GM18499 (cell line): Measurements from ENCODE around the gene NR3C2.
"Not testable (repeated sequence)": the region's sequence is repeated elsewhere in the genome, so short reads cannot be mapped to it uniquely, and the experiment has no call there.

Experiments used
- ATAC-seq: cut with Tn5 transposase; IDR thresholded peaks from one replicate; pipeline ENCODE4 v1.9.1; 2021; ENCODE audit warnings: moderate number of reproducible peaks; ENCODE audit not compliant: insufficient read depth, unreplicated experiment

Gene NR3C2

GRCh38 chr4:148184922-148185321 lies 257.3 kb downstream of the NR3C2 start:
- ATAC-seq = no peak

GRCh38 chr4:148182230-148182911 lies 259.8 kb downstream of the NR3C2 start:
- ATAC-seq = no peak

- no peak for ATAC-seq
These were observed 268.7 kb downstream of the NR3C2 start for GRCh38 chr4:148173397-148174017.

- ATAC-seq = no peak
These were observed 270.6 kb downstream of the NR3C2 start for GRCh38 chr4:148171596-148171995.

GRCh38 chr4:148170408-148171365 lies 271.5 kb downstream of the NR3C2 start:
- no peak for ATAC-seq

- ATAC-seq = no peak
These were observed 276.1 kb downstream of the NR3C2 start for GRCh38 chr4:148166132-148166591.

GRCh38 chr4:148164557-148164956 lies 277.7 kb downstream of the NR3C2 start:
- ATAC-seq = no peak

GRCh38 chr4:148162991-148163390 lies 279.2 kb downstream of the NR3C2 start:
- no peak for ATAC-seq

GRCh38 chr4:148162519-148162918 lies 279.7 kb downstream of the NR3C2 start:
- no peak for ATAC-seq

- no peak for ATAC-seq
These were observed 280.6 kb downstream of the NR3C2 start for GRCh38 chr4:148161601-148162000.

- no peak for ATAC-seq
These were observed 282.4 kb downstream of the NR3C2 start for GRCh38 chr4:148159793-148160192.

GRCh38 chr4:148154769-148155168 lies 287.4 kb downstream of the NR3C2 start:
- no peak for ATAC-seq

- ATAC-seq = no peak
These were observed 289.2 kb downstream of the NR3C2 start for GRCh38 chr4:148152868-148153625.

GRCh38 chr4:148151806-148152205 lies 290.4 kb downstream of the NR3C2 start:
- no peak for ATAC-seq

GRCh38 chr4:148145475-148145874 lies 296.7 kb downstream of the NR3C2 start:
- no peak for ATAC-seq

GRCh38 chr4:148143174-148143573 lies 299.0 kb downstream of the NR3C2 start:
- ATAC-seq = no peak

- ATAC-seq = no peak
These were observed 300.7 kb downstream of the NR3C2 start for GRCh38 chr4:148141501-148141900.

- no peak for ATAC-seq
These were observed 315.4 kb downstream of the NR3C2 start for GRCh38 chr4:148126825-148127224.

- ATAC-seq = no peak
These were observed 317.7 kb downstream of the NR3C2 start for GRCh38 chr4:148124512-148124911.

GRCh38 chr4:148123161-148123560 lies 319.1 kb downstream of the NR3C2 start:
- not testable (repeated sequence) for ATAC-seq
